WTC11 (cell line): ENCODE results near the gene TFG. TPM values are rescaled to one million over a fixed set of nuclear protein-coding genes. Genes with fewer than 3 reads are reported as not detected.

Source experiments
- ATAC-seq: fragments of 200-7000 bp; cut with Tn5 transposase; 2 replicates; pipeline ENCODE4 v1.10.0; 2021; ENCODE audit warnings: mild to moderate bottlenecking, moderate library complexity
- CTCF ChIA-PET: fragments of 300-600 bp; sonication (Branson Sonifier 250); formaldehyde crosslinking; loops from one replicate; lab custom pipeline; 2021; ENCODE audit warnings: antibody characterized with exemption; lab: Charles Lee
- POLR2A ChIA-PET: fragments of 350-600 bp; sonication (Branson Sonifier 250); formaldehyde crosslinking; loops from one replicate; lab custom pipeline; 2021; ENCODE audit warnings: antibody characterized with exemption; lab: Charles Lee
- DNase-seq: peaks from one replicate; pipeline ENCODE4 v3.0.0; 2021; ENCODE audit warnings: low spot score
- H3K27ac Mint-ChIP-seq: 2 replicates; pipeline ENCODE4 v1.8.0; 2021; ENCODE audit warnings: mixed read lengths
- H3K27me3 Mint-ChIP-seq: 2 replicates; pipeline ENCODE4 v1.8.0; 2021; ENCODE audit warnings: low read depth, mild to moderate bottlenecking, moderate library complexity, mixed read lengths
- H3K36me3 Mint-ChIP-seq: 2 replicates; pipeline ENCODE4 v1.8.0; 2021; ENCODE audit warnings: mixed read lengths
- H3K4me1 Mint-ChIP-seq: 2 replicates; pipeline ENCODE4 v1.8.0; 2022; ENCODE audit warnings: mixed read lengths
- H3K4me3 Mint-ChIP-seq: 2 replicates; pipeline ENCODE4 v1.8.0; 2021; ENCODE audit warnings: mild to moderate bottlenecking, moderate library complexity, mixed read lengths
- H3K9me3 Mint-ChIP-seq: 2 replicates; pipeline ENCODE4 v1.8.0; 2021; ENCODE audit warnings: mixed read lengths
- CBFB ChIP-seq: sonication (generic); formaldehyde crosslinking; IDR thresholded peaks from 2 replicates; pipeline ENCODE4 v1.8.1; 2022; ENCODE audit warnings: mild to moderate bottlenecking, low read depth, missing genetic modification reagents
- ELF4 ChIP-seq: sonication (generic); formaldehyde crosslinking; IDR thresholded peaks from 2 replicates; pipeline ENCODE4 v1.8.1; 2022; ENCODE audit warnings: low read depth, mild to moderate bottlenecking, moderate library complexity, missing genetic modification reagents
- GABPB1 ChIP-seq: sonication (generic); formaldehyde crosslinking; IDR thresholded peaks from 2 replicates; pipeline ENCODE4 v1.8.1; 2023; ENCODE audit warnings: mild to moderate bottlenecking, missing genetic modification reagents
- GRHL2 ChIP-seq: fragments of 250-450 bp; sonication (Bioruptor Pico); IDR thresholded peaks from 2 replicates; pipeline ENCODE4 v1.8.0; 2022; ENCODE audit warnings: mild to moderate bottlenecking, moderate library complexity; ENCODE audit not compliant: insufficient replicate concordance, severe bottlenecking
- MAX ChIP-seq: sonication (generic); formaldehyde crosslinking; IDR thresholded peaks from 2 replicates; pipeline ENCODE4 v1.8.0; 2022; ENCODE audit warnings: mild to moderate bottlenecking, missing genetic modification reagents
- MXD4 ChIP-seq: fragments of 250-450 bp; sonication (Bioruptor Pico); IDR thresholded peaks from 2 replicates; pipeline ENCODE4 v1.8.0; 2021; ENCODE audit warnings: mild to moderate bottlenecking, moderate library complexity, borderline replicate concordance
- NR2C2 ChIP-seq: sonication (generic); formaldehyde crosslinking; IDR thresholded peaks from 2 replicates; pipeline ENCODE4 v1.8.0; 2022; ENCODE audit warnings: mild to moderate bottlenecking, missing genetic modification reagents
- RELA ChIP-seq: sonication (generic); formaldehyde crosslinking; IDR thresholded peaks from 2 replicates; pipeline ENCODE4 v1.8.1; 2022; ENCODE audit warnings: missing genetic modification reagents, mild to moderate bottlenecking, borderline replicate concordance
- TEAD1 ChIP-seq: sonication (generic); formaldehyde crosslinking; IDR thresholded peaks from 2 replicates; pipeline ENCODE4 v1.8.0; 2022; ENCODE audit warnings: mild to moderate bottlenecking, missing genetic modification reagents
- TEAD4 ChIP-seq: sonication (generic); formaldehyde crosslinking; IDR thresholded peaks from 2 replicates; pipeline ENCODE4 v1.8.0; 2022; ENCODE audit warnings: mild to moderate bottlenecking, missing genetic modification reagents
- TP53 ChIP-seq: sonication (generic); formaldehyde crosslinking; IDR thresholded peaks from 2 replicates; pipeline ENCODE4 v1.8.1; 2023; ENCODE audit warnings: mild to moderate bottlenecking, missing genetic modification reagents
- ZBTB21 ChIP-seq: sonication (generic); formaldehyde crosslinking; IDR thresholded peaks from 2 replicates; pipeline ENCODE4 v1.8.1; 2023; ENCODE audit warnings: mild to moderate bottlenecking, missing genetic modification reagents, borderline replicate concordance
- ZNF138 ChIP-seq: sonication (generic); formaldehyde crosslinking; conservative IDR thresholded peaks from 2 replicates; pipeline ENCODE4 v1.8.1; 2022; ENCODE audit warnings: mild to moderate bottlenecking, moderate library complexity, missing genetic modification reagents
- ZNF281 ChIP-seq: sonication (generic); formaldehyde crosslinking; IDR thresholded peaks from 2 replicates; pipeline ENCODE4 v1.8.0; 2023; ENCODE audit warnings: mild to moderate bottlenecking, missing genetic modification reagents
- ZNF396 ChIP-seq: fragments of 250-450 bp; sonication (Bioruptor Pico); IDR thresholded peaks from 2 replicates; pipeline ENCODE4 v1.8.0; 2021; ENCODE audit warnings: mild to moderate bottlenecking, moderate library complexity, borderline replicate concordance
- ZNF671 ChIP-seq: fragments of 250-450 bp; sonication (Bioruptor Pico); IDR thresholded peaks from 2 replicates; pipeline ENCODE4 v1.8.0; 2021; ENCODE audit warnings: mild to moderate bottlenecking
- total RNA-seq: library from RNA; stranded (reverse); gene quantifications from 3 replicates; pipeline ENCODE4 v1.2.3, GENCODE V29; 2021
- TF ChIP-seq, protein P1 (sequence below): sonication (generic); formaldehyde crosslinking; IDR thresholded peaks from 2 replicates; pipeline ENCODE4 v1.8.1; 2022; ENCODE audit warnings: low read depth, missing genetic modification reagents, borderline replicate concordance
- TF ChIP-seq, protein P2 (sequence below): sonication (generic); formaldehyde crosslinking; IDR thresholded peaks from 2 replicates; pipeline ENCODE4 v1.8.0; 2023; ENCODE audit warnings: missing genetic modification reagents, mild to moderate bottlenecking, borderline replicate concordance
- TF ChIP-seq, protein P3 (sequence below): sonication (generic); formaldehyde crosslinking; IDR thresholded peaks from 2 replicates; pipeline ENCODE4 v1.8.1; 2023; ENCODE audit warnings: mild to moderate bottlenecking, moderate library complexity, missing genetic modification reagents

The TFG gene
- total RNA-seq, 1 experiment from 2014 or later = 64.9 TPM

- TF ChIP-seq MAX (CRISPR knock-in tag) (no peak), TP53 (CRISPR knock-in tag) (no peak)
- TF ChIP-seq, all 79 proteins: peak for 0
Observed at GRCh38 chr3:100737334-100737733, 28.0 kb downstream of the TFG start (continued).

- Mint-ChIP-seq H3K9me3 (no peaks in the 10 kb centered on the region), H3K4me3 (no peak overlapping the region), H3K27me3 (no peaks in the 10 kb centered on the region), H3K27ac (no peak overlapping the region), H3K4me1 (peaks cover 19% of the 10 kb centered on the region), H3K36me3 (peaks cover 42% of the 10 kb centered on the region)
- ATAC-seq (no peak), DNase-seq (no peak)
- ChIA-PET POLR2A (interaction anchor here (0.6 kb wide), 1 partner anchor 26 kb away, joined by 4 read pairs; no protein-coding TSS in a partner anchor), CTCF (interaction anchor here (0.7 to 1.4 kb wide), 2 partner anchors 21 to 1746 kb away, joined by 3 read pairs; no protein-coding TSS in a partner anchor)
- TF ChIP-seq TEAD4 (CRISPR knock-in tag) (no peak), ZNF396 (CRISPR knock-in tag) (no peak), TP53 (CRISPR knock-in tag) (no peak), ZNF671 (no peak), CBFB (no peak), GRHL2 (CRISPR knock-in tag) (no peak), NR2C2 (no peak), TEAD1 (CRISPR knock-in tag) (no peak), GABPB1 (CRISPR knock-in tag) (no peak), MXD4 (CRISPR knock-in tag) (no peak), RELA (CRISPR knock-in tag) (no peak), ELF4 (CRISPR knock-in tag) (no peak), ZBTB21 (no peak), ZNF138 (no peak), ZNF281 (CRISPR knock-in tag) (no peak)
- TF ChIP-seq, protein P1, sequence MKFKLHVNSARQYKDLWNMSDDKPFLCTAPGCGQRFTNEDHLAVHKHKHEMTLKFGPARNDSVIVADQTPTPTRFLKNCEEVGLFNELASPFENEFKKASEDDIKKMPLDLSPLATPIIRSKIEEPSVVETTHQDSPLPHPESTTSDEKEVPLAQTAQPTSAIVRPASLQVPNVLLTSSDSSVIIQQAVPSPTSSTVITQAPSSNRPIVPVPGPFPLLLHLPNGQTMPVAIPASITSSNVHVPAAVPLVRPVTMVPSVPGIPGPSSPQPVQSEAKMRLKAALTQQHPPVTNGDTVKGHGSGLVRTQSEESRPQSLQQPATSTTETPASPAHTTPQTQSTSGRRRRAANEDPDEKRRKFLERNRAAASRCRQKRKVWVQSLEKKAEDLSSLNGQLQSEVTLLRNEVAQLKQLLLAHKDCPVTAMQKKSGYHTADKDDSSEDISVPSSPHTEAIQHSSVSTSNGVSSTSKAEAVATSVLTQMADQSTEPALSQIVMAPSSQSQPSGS (CRISPR knock-in tag) = no peak
- TF ChIP-seq, protein P2, sequence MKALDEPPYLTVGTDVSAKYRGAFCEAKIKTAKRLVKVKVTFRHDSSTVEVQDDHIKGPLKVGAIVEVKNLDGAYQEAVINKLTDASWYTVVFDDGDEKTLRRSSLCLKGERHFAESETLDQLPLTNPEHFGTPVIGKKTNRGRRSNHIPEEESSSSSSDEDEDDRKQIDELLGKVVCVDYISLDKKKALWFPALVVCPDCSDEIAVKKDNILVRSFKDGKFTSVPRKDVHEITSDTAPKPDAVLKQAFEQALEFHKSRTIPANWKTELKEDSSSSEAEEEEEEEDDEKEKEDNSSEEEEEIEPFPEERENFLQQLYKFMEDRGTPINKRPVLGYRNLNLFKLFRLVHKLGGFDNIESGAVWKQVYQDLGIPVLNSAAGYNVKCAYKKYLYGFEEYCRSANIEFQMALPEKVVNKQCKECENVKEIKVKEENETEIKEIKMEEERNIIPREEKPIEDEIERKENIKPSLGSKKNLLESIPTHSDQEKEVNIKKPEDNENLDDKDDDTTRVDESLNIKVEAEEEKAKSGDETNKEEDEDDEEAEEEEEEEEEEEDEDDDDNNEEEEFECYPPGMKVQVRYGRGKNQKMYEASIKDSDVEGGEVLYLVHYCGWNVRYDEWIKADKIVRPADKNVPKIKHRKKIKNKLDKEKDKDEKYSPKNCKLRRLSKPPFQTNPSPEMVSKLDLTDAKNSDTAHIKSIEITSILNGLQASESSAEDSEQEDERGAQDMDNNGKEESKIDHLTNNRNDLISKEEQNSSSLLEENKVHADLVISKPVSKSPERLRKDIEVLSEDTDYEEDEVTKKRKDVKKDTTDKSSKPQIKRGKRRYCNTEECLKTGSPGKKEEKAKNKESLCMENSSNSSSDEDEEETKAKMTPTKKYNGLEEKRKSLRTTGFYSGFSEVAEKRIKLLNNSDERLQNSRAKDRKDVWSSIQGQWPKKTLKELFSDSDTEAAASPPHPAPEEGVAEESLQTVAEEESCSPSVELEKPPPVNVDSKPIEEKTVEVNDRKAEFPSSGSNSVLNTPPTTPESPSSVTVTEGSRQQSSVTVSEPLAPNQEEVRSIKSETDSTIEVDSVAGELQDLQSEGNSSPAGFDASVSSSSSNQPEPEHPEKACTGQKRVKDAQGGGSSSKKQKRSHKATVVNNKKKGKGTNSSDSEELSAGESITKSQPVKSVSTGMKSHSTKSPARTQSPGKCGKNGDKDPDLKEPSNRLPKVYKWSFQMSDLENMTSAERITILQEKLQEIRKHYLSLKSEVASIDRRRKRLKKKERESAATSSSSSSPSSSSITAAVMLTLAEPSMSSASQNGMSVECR = no peak
- TF ChIP-seq, protein P3, sequence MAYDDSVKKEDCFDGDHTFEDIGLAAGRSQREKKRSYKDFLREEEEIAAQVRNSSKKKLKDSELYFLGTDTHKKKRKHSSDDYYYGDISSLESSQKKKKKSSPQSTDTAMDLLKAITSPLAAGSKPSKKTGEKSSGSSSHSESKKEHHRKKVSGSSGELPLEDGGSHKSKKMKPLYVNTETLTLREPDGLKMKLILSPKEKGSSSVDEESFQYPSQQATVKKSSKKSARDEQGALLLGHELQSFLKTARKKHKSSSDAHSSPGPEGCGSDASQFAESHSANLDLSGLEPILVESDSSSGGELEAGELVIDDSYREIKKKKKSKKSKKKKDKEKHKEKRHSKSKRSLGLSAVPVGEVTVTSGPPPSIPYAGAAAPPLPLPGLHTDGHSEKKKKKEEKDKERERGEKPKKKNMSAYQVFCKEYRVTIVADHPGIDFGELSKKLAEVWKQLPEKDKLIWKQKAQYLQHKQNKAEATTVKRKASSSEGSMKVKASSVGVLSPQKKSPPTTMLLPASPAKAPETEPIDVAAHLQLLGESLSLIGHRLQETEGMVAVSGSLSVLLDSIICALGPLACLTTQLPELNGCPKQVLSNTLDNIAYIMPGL (CRISPR knock-in tag) = no peak
Observed at GRCh38 chr3:100740207-100740606, 30.9 kb downstream of the TFG start.
